GM12872 (cell line): ENCODE results near the gene SUGP2.

Experiments
- TF ChIP-seq, protein P1 (sequence below): IDR thresholded peaks from 3 replicates; pipeline ENCODE4 v1.5.1; 2011; ENCODE audit warnings: low read depth, mild to moderate bottlenecking, low read length, moderate library complexity; ENCODE audit not compliant: insufficient read depth

The SUGP2 gene

DNA sequence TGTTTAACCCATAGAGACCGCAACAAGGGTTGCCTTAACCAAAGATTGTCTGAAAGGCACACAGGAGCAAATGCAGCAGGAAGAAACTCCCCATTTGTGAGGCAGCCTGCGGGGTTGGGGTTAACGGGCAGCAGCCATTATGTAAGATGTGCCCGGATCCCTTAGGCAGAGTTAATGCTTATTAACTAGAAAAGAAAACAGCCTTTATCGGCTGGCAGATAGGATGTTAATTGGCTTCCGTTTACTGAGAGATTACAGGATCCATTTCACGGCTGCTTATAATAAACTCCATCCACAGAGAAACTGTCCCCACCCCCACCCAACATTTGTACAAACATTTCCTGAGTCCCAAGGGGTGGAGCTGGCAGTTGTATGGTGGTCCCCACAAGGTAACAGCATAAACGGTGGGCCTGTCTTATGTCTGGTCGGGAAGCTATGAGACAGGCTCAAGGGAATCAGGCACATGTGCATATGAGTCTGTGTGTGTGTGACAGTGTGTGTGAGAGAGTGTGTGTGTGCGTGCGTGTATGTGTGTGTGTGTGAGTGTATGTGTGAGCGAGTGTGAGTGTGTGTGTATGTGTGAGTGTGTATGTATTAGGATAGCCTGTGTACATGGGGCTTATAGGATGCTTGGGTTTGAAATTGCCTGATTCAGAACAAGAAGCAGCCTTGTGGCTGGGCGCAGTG lies 41.0 kb upstream of the SUGP2 start:
- TF ChIP-seq, protein P1, sequence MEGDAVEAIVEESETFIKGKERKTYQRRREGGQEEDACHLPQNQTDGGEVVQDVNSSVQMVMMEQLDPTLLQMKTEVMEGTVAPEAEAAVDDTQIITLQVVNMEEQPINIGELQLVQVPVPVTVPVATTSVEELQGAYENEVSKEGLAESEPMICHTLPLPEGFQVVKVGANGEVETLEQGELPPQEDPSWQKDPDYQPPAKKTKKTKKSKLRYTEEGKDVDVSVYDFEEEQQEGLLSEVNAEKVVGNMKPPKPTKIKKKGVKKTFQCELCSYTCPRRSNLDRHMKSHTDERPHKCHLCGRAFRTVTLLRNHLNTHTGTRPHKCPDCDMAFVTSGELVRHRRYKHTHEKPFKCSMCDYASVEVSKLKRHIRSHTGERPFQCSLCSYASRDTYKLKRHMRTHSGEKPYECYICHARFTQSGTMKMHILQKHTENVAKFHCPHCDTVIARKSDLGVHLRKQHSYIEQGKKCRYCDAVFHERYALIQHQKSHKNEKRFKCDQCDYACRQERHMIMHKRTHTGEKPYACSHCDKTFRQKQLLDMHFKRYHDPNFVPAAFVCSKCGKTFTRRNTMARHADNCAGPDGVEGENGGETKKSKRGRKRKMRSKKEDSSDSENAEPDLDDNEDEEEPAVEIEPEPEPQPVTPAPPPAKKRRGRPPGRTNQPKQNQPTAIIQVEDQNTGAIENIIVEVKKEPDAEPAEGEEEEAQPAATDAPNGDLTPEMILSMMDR, result no peak

- TF ChIP-seq, protein P1, result no peak
Measured at GRCh38 chr19:19071897-19072296, 38.6 kb upstream of the SUGP2 start.

DNA sequence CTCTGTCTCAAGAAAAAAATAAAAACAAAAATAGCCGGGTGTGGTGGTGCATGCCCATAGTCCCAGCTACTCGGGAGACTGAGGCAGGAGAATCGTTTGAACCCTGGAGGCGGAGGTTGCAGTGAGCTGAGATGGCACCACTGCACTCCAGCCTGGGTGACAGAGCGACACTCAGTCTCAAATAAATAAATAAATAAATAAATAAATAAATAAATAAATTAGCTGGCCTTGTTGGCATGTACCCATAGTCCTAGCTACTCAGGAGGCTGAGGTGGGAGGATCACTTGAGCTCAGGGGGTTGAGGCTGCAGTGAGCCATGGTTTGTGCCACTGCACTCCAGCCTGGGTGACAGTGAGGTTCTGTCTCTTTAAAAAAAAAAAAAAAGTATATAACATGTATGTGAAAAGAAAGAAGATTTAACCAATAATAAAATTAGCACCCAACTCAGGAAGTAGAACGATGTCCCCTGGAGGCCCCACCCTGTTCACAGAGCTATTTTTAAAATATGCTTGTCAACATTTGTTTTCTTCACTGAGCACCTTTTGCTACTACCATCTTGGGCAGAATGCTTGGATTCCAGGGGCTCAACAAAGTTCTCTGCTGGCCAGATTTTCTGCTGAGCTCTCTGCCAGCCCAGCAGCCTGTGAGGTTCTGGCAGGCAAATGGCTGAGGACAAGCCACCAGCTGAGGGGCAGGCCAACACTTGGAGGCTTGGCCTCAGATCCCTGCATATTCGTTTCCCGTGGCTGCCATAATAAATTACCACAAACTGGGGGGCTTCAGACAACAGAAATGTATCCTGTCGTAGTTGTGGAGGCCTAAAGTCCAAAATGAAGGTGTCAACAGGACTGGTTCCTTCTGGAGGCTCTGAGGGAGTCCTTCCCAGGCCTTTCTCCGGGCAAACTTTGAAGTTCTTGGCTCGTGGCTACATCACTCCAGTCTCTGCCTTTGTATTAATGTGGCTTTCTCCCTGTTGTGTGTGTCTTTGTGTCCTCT lies 35.6 kb upstream of the SUGP2 start:
- TF ChIP-seq, protein P1, result no peak

GRCh38 chr19:19067276-19068072 lies 34.2 kb upstream of the SUGP2 start:
- TF ChIP-seq, protein P1, result no peak

GRCh38 chr19:19064811-19065745 lies 31.8 kb upstream of the SUGP2 start:
- TF ChIP-seq, protein P1, result no peak

- TF ChIP-seq, protein P1, result peak; percentile 65
Measured at GRCh38 chr19:19064098-19064722, 30.9 kb upstream of the SUGP2 start.
